CD14-positive monocyte (primary cell): ENCODE results near the gene LRR1. TPM values are rescaled to one million over a fixed set of nuclear protein-coding genes. Genes with fewer than 3 reads are reported as not detected.

Experiments used
- DNase-seq, 3 donors: peaks; one replicate each; pipeline ENCODE4 v3.0.0-alpha.2; 2011 to 2022
- H2AFZ ChIP-seq: 2 replicates; pipeline ENCODE4 v1.6.0; 2012; ENCODE audit warnings: mild to moderate bottlenecking, low read depth, low read length, inconsistent platforms; ENCODE audit not compliant: insufficient read depth, poor library complexity, severe bottlenecking
- H3K27ac ChIP-seq, 2 donors: 1 replicate in 1 of 2; 2 replicates in 1 of 2; pipeline ENCODE4 v1.5.1; 2012 to 2013; ENCODE audit warnings: low read length in 2 of 2, control low read depth in 1 of 2, inconsistent platforms in 1 of 2, low read depth in 1 of 2, mild to moderate bottlenecking in 1 of 2
- H3K27me3 ChIP-seq, 2 donors: one replicate each; pipeline versions ENCODE4 v1.6.0 to v1.6.1; 2011 to 2013; ENCODE audit warnings: low read length in 2 of 2; ENCODE audit not compliant: control insufficient read depth in 2 of 2, insufficient read depth in 2 of 2
- H3K36me3 ChIP-seq, 2 donors: replicated peaks in 1 of 2; 1 replicate in 1 of 2; 2 replicates in 1 of 2; pipeline versions ENCODE4 v1.5.1 to v1.6.1; 2012 to 2013; ENCODE audit warnings: low read length in 2 of 2, control low read depth in 1 of 2, inconsistent platforms in 1 of 2, mild to moderate bottlenecking in 1 of 2; ENCODE audit not compliant: insufficient read depth in 2 of 2, control insufficient read depth in 1 of 2
- H3K4me1 ChIP-seq, 2 donors: 1 replicate in 1 of 2; 2 replicates in 1 of 2; pipeline versions ENCODE4 v1.5.1 to v1.6.1; 2012 to 2013; ENCODE audit warnings: low read length in 2 of 2, control low read depth in 1 of 2, inconsistent platforms in 1 of 2, mild to moderate bottlenecking in 1 of 2, moderate library complexity in 1 of 2; ENCODE audit not compliant: insufficient read depth in 2 of 2, control insufficient read depth in 1 of 2
- H3K4me2 ChIP-seq: replicated peaks from 2 replicates; pipeline ENCODE3; 2012; ENCODE audit warnings: low read length, moderate library complexity, mild to moderate bottlenecking; ENCODE audit not compliant: poor library complexity, severe bottlenecking; ENCODE audit errors: extremely low read depth
- H3K4me3 ChIP-seq, 3 experiments: fragments of 200-600 bp in 1 of 3; sonication (generic) in 1 of 3; replicated peaks in 1 of 3; 1 replicate in 2 of 3; 2 replicates in 1 of 3; pipeline ENCODE4 v1.5.1; 2011 to 2013; ENCODE audit warnings: low read length in 3 of 3, mild to moderate bottlenecking in 3 of 3, control low read depth in 2 of 3, low read depth in 2 of 3, inconsistent platforms in 1 of 3, moderate library complexity in 1 of 3
- H3K79me2 ChIP-seq: 2 replicates; pipeline ENCODE4 v1.6.0; 2012; ENCODE audit warnings: mild to moderate bottlenecking, control low read depth, inconsistent platforms, low read length, moderate library complexity; ENCODE audit not compliant: insufficient read depth
- H3K9ac ChIP-seq: 2 replicates; pipeline ENCODE4 v1.6.0; 2017; ENCODE audit warnings: low read length, mild to moderate bottlenecking; ENCODE audit not compliant: insufficient read depth, poor library complexity, severe bottlenecking
- H3K9me3 ChIP-seq, 2 donors: replicated peaks in 1 of 2; 1 replicate in 1 of 2; 2 replicates in 1 of 2; pipeline versions ENCODE4 v1.5.1 to v1.6.1; 2012 to 2013; ENCODE audit warnings: low read length in 2 of 2, control low read depth in 1 of 2; ENCODE audit not compliant: control insufficient read depth in 1 of 2, insufficient read depth in 1 of 2
- H4K20me1 ChIP-seq: 2 replicates; pipeline ENCODE4 v1.6.0; 2012; ENCODE audit warnings: mild to moderate bottlenecking, low read length, control low read depth, moderate library complexity; ENCODE audit not compliant: insufficient read depth
- H3K27ac Mint-ChIP-seq, 7 donors: one replicate each; pipeline ENCODE4 v1.8.0; 2020; ENCODE audit warnings: mild to moderate bottlenecking in 7 of 7, mixed read lengths in 7 of 7, moderate library complexity in 6 of 7, inconsistent platforms in 2 of 7
- H3K27me3 Mint-ChIP-seq, 3 donors: one replicate each; pipeline ENCODE4 v1.8.0; 2021 to 2022; ENCODE audit warnings: low read depth in 3 of 3, mild to moderate bottlenecking in 3 of 3, mixed read lengths in 3 of 3, moderate library complexity in 3 of 3, inconsistent platforms in 1 of 3
- H3K36me3 Mint-ChIP-seq, 2 donors: one replicate each; pipeline ENCODE4 v1.8.0; 2020; ENCODE audit warnings: mixed read lengths in 2 of 2, inconsistent platforms in 1 of 2, mild to moderate bottlenecking in 1 of 2
- H3K4me1 Mint-ChIP-seq: one replicate; pipeline ENCODE4 v1.8.0; 2020; ENCODE audit warnings: mild to moderate bottlenecking, mixed read lengths
- H3K4me3 Mint-ChIP-seq, 2 donors: one replicate each; pipeline ENCODE4 v1.8.0; 2020; ENCODE audit warnings: mild to moderate bottlenecking in 2 of 2, mixed read lengths in 2 of 2, moderate library complexity in 1 of 2
- H3K9me3 Mint-ChIP-seq, 7 donors: one replicate each; pipeline ENCODE4 v1.8.0; 2020 to 2022; ENCODE audit warnings: mixed read lengths in 7 of 7, mild to moderate bottlenecking in 6 of 7, moderate library complexity in 6 of 7, inconsistent platforms in 2 of 7
- CTCF ChIP-seq: fragments of 200-600 bp; IDR thresholded peaks from one replicate; pipeline ENCODE4 v1.8.0; 2022; ENCODE audit warnings: antibody characterized with exemption, mild to moderate bottlenecking
- WGBS: methylation state at CpG from one replicate; pipeline ENCODE4 v1.1.5; 2013; ENCODE audit warnings: missing lambda C conversion rate; ENCODE audit not compliant: insufficient coverage; 5-methylcytosine and 5-hydroxymethylcytosine counted together
- intact Hi-C, 2 donors: fragments of 100-400 bp; cut with micrococcal nuclease; formaldehyde crosslinking; loops; one replicate each; pipeline versions ENCODE4 v1.15.0 to v1.15.1; 2023
- polyA plus RNA-seq, 3 donors: library from polyadenylated mRNA; depleted of rRNA in 1 of 3; unstranded in 2 of 3; stranded (reverse) in 1 of 3; fragments of 300-500 nt in 2 of 3; fragments of >200 nt in 1 of 3; fragmentation: Illumina TruSeq in 2 of 3; gene quantifications; 1 replicate in 2 of 3; 2 replicates in 1 of 3; pipeline ENCODE4 v1.2.3, GENCODE V29; 2012 to 2021

Gene LRR1
- polyA plus RNA-seq, 3 donors, result 3.4 to 12.7 (median 10.5) TPM

GRCh38 chr14:49621114-49621881 is 22.6 kb downstream of the LRR1 start:
- H3K4me1 Mint-ChIP-seq, result peaks cover 52% of the 10 kb centered on the region
- Histone ChIP-seq H3K27me3 (no peaks in the 10 kb centered on the region), H3K9me3 (no peaks in the 10 kb centered on the region), H3K36me3 (peaks cover 8 to 27% of the 10 kb centered on the region in 2 donors), H3K27ac (peak overlapping the region; percentile 94 to 95), H3K9ac (peak overlapping the region; percentile 86), H3K4me1 (peaks cover 30 to 51% of the 10 kb centered on the region in 2 donors), H3K4me2 (peak overlapping the region; percentile 78), H3K4me3 (peak overlapping the region; percentile 49 to 81 (median 78)), H2AFZ (peak overlapping the region; percentile 80), H3K79me2 (peaks cover 81% of the 10 kb centered on the region), H4K20me1 (peaks cover 50% of the 10 kb centered on the region)
- peak; percentile 75 to 84 (median 82) for DNase-seq
- intact Hi-C loops, result loop anchor here (5.0 kb wide), 2 partner anchors 34 to 146 kb away; partner anchors contain the start of genes RPS29 (in 2 of the 2) and KLHDC2 (in 1 of the 2)
- WGBS, result 4% methylated on average over 63 of the region's 65 CpGs
- H3K9me3 Mint-ChIP-seq, result peaks cover 0 to 2% (median 0%) of the 10 kb centered on the region in 7 donors
- H3K36me3 Mint-ChIP-seq, result peaks cover 24 to 44% of the 10 kb centered on the region in 2 donors
- peak overlapping the region; percentile 97 to 99 (median 99) for H3K27ac Mint-ChIP-seq
- TF ChIP-seq CTCF, result no peak
- H3K27me3 Mint-ChIP-seq, result no peaks in the 10 kb centered on the region
- peak overlapping the region; percentile 92 to 98 for H3K4me3 Mint-ChIP-seq

DNA sequence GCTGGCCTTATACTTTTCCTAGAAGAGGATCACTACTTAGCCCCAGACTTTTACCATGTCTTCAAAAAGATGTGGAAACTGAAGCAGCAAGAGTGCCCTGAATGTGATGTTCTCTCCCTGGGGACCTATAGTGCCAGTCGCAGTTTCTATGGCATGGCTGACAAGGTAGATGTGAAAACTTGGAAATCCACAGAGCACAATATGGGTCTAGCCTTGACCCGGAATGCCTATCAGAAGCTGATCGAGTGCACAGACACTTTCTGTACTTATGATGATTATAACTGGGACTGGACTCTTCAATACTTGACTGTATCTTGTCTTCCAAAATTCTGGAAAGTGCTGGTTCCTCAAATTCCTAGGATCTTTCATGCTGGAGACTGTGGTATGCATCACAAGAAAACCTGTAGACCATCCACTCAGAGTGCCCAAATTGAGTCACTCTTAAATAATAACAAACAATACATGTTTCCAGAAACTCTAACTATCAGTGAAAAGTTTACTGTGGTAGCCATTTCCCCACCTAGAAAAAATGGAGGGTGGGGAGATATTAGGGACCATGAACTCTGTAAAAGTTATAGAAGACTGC is 23.4 kb downstream of the LRR1 start:
- Histone ChIP-seq H4K20me1 (peaks cover 55% of the 10 kb centered on the region), H3K79me2 (peaks cover 85% of the 10 kb centered on the region), H3K4me2 (peak overlapping the region; percentile 78), H3K27ac (peak overlapping the region in 1 of 2 donors; percentile 94), H3K4me1 (peaks cover 30 to 51% of the 10 kb centered on the region in 2 donors), H3K36me3 (peaks cover 8 to 20% of the 10 kb centered on the region in 2 donors), H3K9me3 (no peaks in the 10 kb centered on the region), H3K9ac (peak overlapping the region; percentile 86), H2AFZ (no peak overlapping the region), H3K27me3 (no peaks in the 10 kb centered on the region), H3K4me3 (peak overlapping the region in 2 of 3 experiments; percentile 78 to 81)
- peak overlapping the region; percentile 92 to 98 for H3K4me3 Mint-ChIP-seq
- DNase-seq, result no peak
- H3K27me3 Mint-ChIP-seq, result no peaks in the 10 kb centered on the region
- peaks cover 0 to 2% (median 0%) of the 10 kb centered on the region in 7 donors for H3K9me3 Mint-ChIP-seq
- TF ChIP-seq CTCF, result no peak
- peaks cover 52% of the 10 kb centered on the region for H3K4me1 Mint-ChIP-seq
- 89% methylated on average over 1 of the region's 3 CpGs for WGBS
- peaks cover 24 to 41% of the 10 kb centered on the region in 2 donors for H3K36me3 Mint-ChIP-seq
- intact Hi-C loops, result loop anchor here (5.0 kb wide), 2 partner anchors 35 to 145 kb away; partner anchors contain the start of genes RPS29 (in 2 of the 2) and KLHDC2 (in 1 of the 2)
- H3K27ac Mint-ChIP-seq, result peak overlapping the region in 6 of 7 donors; percentile 82 to 99 (median 98)
